Stimulated activated naive CD4-positive, alpha-beta T cell treated with Interleukin-2 at 50 U/mL for 16 hours (primary cell): ENCODE data around the gene CRY1.
"Not testable (repeated sequence)": the region's sequence is repeated elsewhere in the genome, so short reads cannot be mapped to it uniquely, and the experiment has no call there.

Experiments used
- DNase-seq: peaks from one replicate; lab custom pipeline; 2025; lab: John Stamatoyannopoulos, UW

CRY1 gene

GRCh38 chr12:106999446-106999845, 93.9 kb downstream of the CRY1 start:
- DNase-seq: no peak

- DNase-seq: no peak
Observed at GRCh38 chr12:106997916-106998315, 95.4 kb downstream of the CRY1 start.

- not testable (repeated sequence) for DNase-seq
Observed at GRCh38 chr12:106996102-106996501, 97.2 kb downstream of the CRY1 start.

- DNase-seq: no peak
Observed at GRCh38 chr12:106994579-106995220, 98.6 kb downstream of the CRY1 start.

GRCh38 chr12:106987846-106988245, 105.5 kb downstream of the CRY1 start:
- no peak for DNase-seq

- peak; percentile 85 for DNase-seq
Observed at GRCh38 chr12:106986625-106987389, 106.5 kb downstream of the CRY1 start, which contains the start of gene MTERF2. Gene MTERF2 (minus strand): TSS chr12:106987146. CDS start chr12:106978714, 8,432 bp downstream.

- no peak for DNase-seq
Observed at GRCh38 chr12:106986135-106986534, 107.2 kb downstream of the CRY1 start.

GRCh38 chr12:106985479-106985878, 107.9 kb downstream of the CRY1 start:
- no peak for DNase-seq

GRCh38 chr12:106984588-106985137, 108.7 kb downstream of the CRY1 start:
- peak; percentile 6 for DNase-seq

GRCh38 chr12:106982229-106982628, 111.1 kb downstream of the CRY1 start:
- no peak for DNase-seq

GRCh38 chr12:106981788-106982187, 111.6 kb downstream of the CRY1 start:
- no peak for DNase-seq

- no peak for DNase-seq
Observed at GRCh38 chr12:106980944-106981343, 112.4 kb downstream of the CRY1 start.

- DNase-seq: no peak
Observed at GRCh38 chr12:106978035-106978800, 115.1 kb downstream of the CRY1 start.

GRCh38 chr12:106976668-106977067, 116.7 kb downstream of the CRY1 start:
- DNase-seq: no peak

GRCh38 chr12:106975993-106976658, 117.2 kb downstream of the CRY1 start:
- no peak for DNase-seq

GRCh38 chr12:106975098-106975497, 118.3 kb downstream of the CRY1 start:
- no peak for DNase-seq

- no peak for DNase-seq
Observed at GRCh38 chr12:106974511-106974910, 118.8 kb downstream of the CRY1 start.

- no peak for DNase-seq
Observed at GRCh38 chr12:106973545-106973944, 119.8 kb downstream of the CRY1 start.

- no peak for DNase-seq
Observed at GRCh38 chr12:106971065-106971464, 122.3 kb downstream of the CRY1 start.

GRCh38 chr12:106964526-106964925, 128.8 kb downstream of the CRY1 start:
- no peak for DNase-seq

- DNase-seq: no peak
Observed at GRCh38 chr12:106962286-106962685, 131.1 kb downstream of the CRY1 start.

GRCh38 chr12:106960443-106960842, 132.9 kb downstream of the CRY1 start:
- DNase-seq: no peak
